Measurements from ENCODE around the gene MECP2. TPM values are rescaled to one million over a fixed set of nuclear protein-coding genes. Genes with fewer than 3 reads are reported as not detected.

MECP2 gene
- total RNA-seq, 4 donors from 2014 or later: 22.1 to 53.1 (median 37.8) TPM

- Histone ChIP-seq H3K36me3 (no peaks in the 10 kb centered on the region), H3K4me1 (no peaks in the 10 kb centered on the region), H3K4me3 (no peak overlapping the region), H3K27ac (no peak overlapping the region), H3K27me3 (no peaks in the 10 kb centered on the region), H3K9me3 (no peaks in the 10 kb centered on the region)
- 72 to 80% methylated on average over 2 to 7 of the region's 7 CpGs for WGBS, 2 donors (ENCODE audit: low coverage in 1 of 2)
- DNase-seq: no peak
- in situ Hi-C loops (cut with MboI; ENCODE audit: low pct_ligation_motif_present in 1 of 4, low pct_unique_long_range_greater_than_20kb in 1 of 4, low sequenced_read_pairs in 3 of 4) (no loop called here), intact Hi-C loops (cut with DNase I; ENCODE audit: low total_unique reads) (no loop called here)
- TF ChIP-seq EP300 (IDR thresholded peaks at IDR 0.05; ENCODE audit: low read depth): no peak
- no peak for TF ChIP-seq POLR2AphosphoS5 (IDR thresholded peaks at IDR 0.05)
- no peak for TF ChIP-seq CTCF (IDR thresholded peaks at IDR 0.05)
- TF ChIP-seq POLR2A (IDR thresholded peaks at IDR 0.05): no peak
Measured at GRCh38 chrX:154135458-154136229, 38.1 kb upstream of the MECP2 start.

GRCh38 chrX:154132366-154132765 is 34.8 kb upstream of the MECP2 start:
- intact Hi-C loops (cut with DNase I; ENCODE audit: low total_unique reads) (no loop called here), in situ Hi-C loops (cut with MboI; ENCODE audit: low pct_ligation_motif_present in 1 of 4, low pct_unique_long_range_greater_than_20kb in 1 of 4, low sequenced_read_pairs in 3 of 4) (no loop called here)
- WGBS, 2 donors (ENCODE audit: low coverage in 1 of 2): 83% methylated on average over 9 of the region's 9 CpGs; no CpG with 5 or more reads in 1 of the 2 donors
- H3K27me3 ChIP-seq: no peaks in the 10 kb centered on the region
- no peak overlapping the region for H3K4me3 ChIP-seq
- H3K4me1 ChIP-seq: no peaks in the 10 kb centered on the region
- no peaks in the 10 kb centered on the region for H3K9me3 ChIP-seq
- no peaks in the 10 kb centered on the region for H3K36me3 ChIP-seq
- DNase-seq: no peak
- no peak overlapping the region for H3K27ac ChIP-seq
- no peak for TF ChIP-seq POLR2A (IDR thresholded peaks at IDR 0.05)
- no peak for TF ChIP-seq CTCF (IDR thresholded peaks at IDR 0.05)
- TF ChIP-seq POLR2AphosphoS5 (IDR thresholded peaks at IDR 0.05): no peak
- no peak for TF ChIP-seq EP300 (IDR thresholded peaks at IDR 0.05; ENCODE audit: low read depth)

- in situ Hi-C loops (cut with MboI; ENCODE audit: low pct_ligation_motif_present in 1 of 4, low pct_unique_long_range_greater_than_20kb in 1 of 4, low sequenced_read_pairs in 3 of 4): no loop called here
- no peak for TF ChIP-seq POLR2A (IDR thresholded peaks at IDR 0.05)
- no peak for TF ChIP-seq POLR2AphosphoS5 (IDR thresholded peaks at IDR 0.05)
- no peak for TF ChIP-seq CTCF (IDR thresholded peaks at IDR 0.05)
- TF ChIP-seq EP300 (IDR thresholded peaks at IDR 0.05; ENCODE audit: low read depth): no peak
- intact Hi-C loops (cut with DNase I; ENCODE audit: low total_unique reads): no loop called here
Measured at GRCh38 chrX:154131955-154132354, 34.4 kb upstream of the MECP2 start.

GRCh38 chrX:154126101-154126500 is 28.6 kb upstream of the MECP2 start:
- intact Hi-C loops (cut with DNase I; ENCODE audit: low total_unique reads): no loop called here
- Histone ChIP-seq H3K27ac (no peak overlapping the region), H3K4me1 (no peaks in the 10 kb centered on the region), H3K9me3 (no peaks in the 10 kb centered on the region), H3K27me3 (no peaks in the 10 kb centered on the region), H3K4me3 (no peak overlapping the region), H3K36me3 (no peaks in the 10 kb centered on the region)
- no peak for TF ChIP-seq CTCF (IDR thresholded peaks at IDR 0.05)
- in situ Hi-C loops (cut with MboI; ENCODE audit: low pct_ligation_motif_present in 1 of 4, low pct_unique_long_range_greater_than_20kb in 1 of 4, low sequenced_read_pairs in 3 of 4): no loop called here
- WGBS, 2 donors (ENCODE audit: low coverage in 1 of 2): 93% methylated on average over 10 of the region's 11 CpGs; no CpG with 5 or more reads in 1 of the 2 donors
- DNase-seq: no peak

More at GRCh38 chrX:154131955-154132354, 34.4 kb upstream of the MECP2 start:
- no peak for DNase-seq
- H3K27ac ChIP-seq: no peak overlapping the region
- no peaks in the 10 kb centered on the region for H3K36me3 ChIP-seq
- no peaks in the 10 kb centered on the region for H3K9me3 ChIP-seq
- no peaks in the 10 kb centered on the region for H3K4me1 ChIP-seq
- WGBS, 2 donors (ENCODE audit: low coverage in 1 of 2): 76% methylated on average over 4 of the region's 4 CpGs; no CpG with 5 or more reads in 1 of the 2 donors
- H3K27me3 ChIP-seq: no peaks in the 10 kb centered on the region
- no peak overlapping the region for H3K4me3 ChIP-seq
